Esophagus squamous epithelium (tissue), 5 donors: Measurements from ENCODE around the gene TP53I13. TPM values are rescaled to one million over a fixed set of nuclear protein-coding genes. Genes with fewer than 3 reads are reported as not detected.
A peak's percentile ranks its signal among the peaks of the same experiment; 100 is the strongest.

Experiments
- DNase-seq: peaks from one replicate; lab custom pipeline; 2025; lab: John Stamatoyannopoulos, UW
- H3K27ac ChIP-seq, 4 donors: fragments of 200-600 bp; sonication (generic); one replicate each; pipeline ENCODE4 v1.5.1; 2016 to 2019; ENCODE audit warnings: mild to moderate bottlenecking in 1 of 4
- H3K27me3 ChIP-seq, 4 donors: fragments of 200-600 bp; sonication (generic); 1 replicate in 3 of 4; 2 replicates in 1 of 4; pipeline versions ENCODE4 v1.5.1 to v1.6.0; 2017 to 2021; ENCODE audit warnings: antibody characterized with exemption in 1 of 4
- H3K36me3 ChIP-seq, 3 donors: fragments of 200-600 bp; sonication (generic); one replicate each; pipeline ENCODE4 v1.5.1; 2016 to 2019
- H3K4me1 ChIP-seq, 3 donors: fragments of 200-600 bp; sonication (generic); one replicate each; pipeline ENCODE4 v1.5.1; 2017 to 2019
- H3K4me3 ChIP-seq, 4 donors: fragments of 200-600 bp; sonication (generic); 1 replicate in 3 of 4; 2 replicates in 1 of 4; pipeline ENCODE4 v1.5.1; 2016 to 2019; ENCODE audit warnings: mild to moderate bottlenecking in 2 of 4, moderate library complexity in 1 of 4
- H3K9me3 ChIP-seq, 3 donors: fragments of 200-600 bp; sonication (generic); one replicate each; pipeline ENCODE4 v1.5.1; 2016 to 2019
- CTCF ChIP-seq, 6 experiments: fragments of 450-650 bp in 4 of 6; fragments of 200-600 bp in 2 of 6; sonication (generic) in 2 of 6; IDR thresholded peaks; one replicate each; pipeline ENCODE4 v1.5.1; 2016 to 2019; ENCODE audit warnings: antibody characterized with exemption in 6 of 6, mild to moderate bottlenecking in 4 of 6, moderate library complexity in 4 of 6
- POLR2A ChIP-seq, 4 donors: fragments of 450-650 bp; IDR thresholded peaks; one replicate each; pipeline ENCODE4 v1.6.1; 2017; ENCODE audit warnings: antibody characterized with exemption in 4 of 4, mild to moderate bottlenecking in 4 of 4, moderate library complexity in 3 of 4
- WGBS, 2 donors: methylation state at CpG; one replicate each; pipeline ENCODE4 v1.1.5; 2018; 5-methylcytosine and 5-hydroxymethylcytosine counted together
- intact Hi-C: fragments of 100-400 bp; cut with DNase I; formaldehyde crosslinking; loops from one replicate; pipeline ENCODE4 v1.15.0; 2022
- total RNA-seq, 4 donors: library from RNA; depleted of rRNA; stranded (reverse); fragments of >200 nt; gene quantifications; one replicate each; pipeline ENCODE4 v1.1.0, GENCODE V29; 2016
- donor health status: DM: yes; HTN: yes; CAD: no.

TP53I13 gene
- total RNA-seq, result 10 to 100 TPM; 11.8 to 34.9 (median 21.8) TPM

DNA sequence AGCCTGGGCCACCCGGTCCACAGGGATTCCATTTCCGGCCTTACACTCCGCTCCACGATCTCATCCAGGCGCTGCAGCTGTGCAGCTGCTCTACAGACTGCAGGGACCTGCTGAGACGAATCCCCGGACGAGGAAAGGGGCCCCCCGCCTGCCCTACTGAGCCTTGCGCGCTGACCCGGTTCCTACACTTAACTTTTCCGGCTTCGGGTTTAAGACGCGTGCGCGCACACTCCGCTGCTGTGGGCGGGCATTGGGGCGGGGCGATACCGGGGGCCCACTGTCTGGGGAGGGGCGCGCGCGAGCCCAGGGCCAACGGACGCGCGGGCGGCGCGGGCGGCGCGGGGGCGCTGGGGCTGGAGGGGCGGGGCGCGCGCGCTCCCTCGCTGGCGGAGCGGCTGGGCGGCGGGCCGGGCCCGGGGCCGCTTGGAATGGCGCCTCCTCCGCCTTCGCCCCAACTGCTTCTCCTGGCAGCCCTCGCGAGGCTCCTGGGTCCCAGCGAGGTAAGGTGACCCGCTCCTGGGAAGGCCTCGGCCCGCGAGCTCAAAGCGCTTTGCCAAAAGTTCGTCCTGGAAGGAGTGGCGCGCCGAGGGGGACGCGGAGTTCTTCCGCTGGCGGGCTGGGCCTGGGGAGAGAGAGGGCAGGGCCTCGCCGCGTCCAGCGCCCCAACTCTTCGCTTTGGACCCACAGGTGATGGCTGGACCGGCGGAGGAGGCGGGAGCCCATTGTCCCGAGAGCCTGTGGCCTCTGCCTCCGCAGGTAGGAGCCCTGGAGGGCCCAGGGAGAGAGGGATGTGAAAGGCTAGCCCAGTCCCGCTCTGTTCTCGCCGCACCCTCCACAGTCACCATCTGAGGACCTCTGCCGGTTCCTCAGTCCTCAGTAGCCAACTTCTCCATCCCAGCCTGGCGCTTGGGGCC lies at the start of gene TP53I13:
Gene TP53I13, plus strand, starts transcription at position 371 of the 914 bp plus-strand sequence. Its CDS starts 58 bp downstream, at position 429.
- peak within 1 kb of the TSS; percentile 79 to 93 (median 90) for H3K27ac ChIP-seq
- peak within 1 kb of the TSS; percentile 58 to 79 (median 70) for H3K4me3 ChIP-seq
- H3K27me3 ChIP-seq, result no peaks in the 10 kb centered on the region
- no peaks in the 10 kb centered on the region for H3K9me3 ChIP-seq
- DNase-seq, result peak; percentile 58
- H3K36me3 ChIP-seq, result peaks cover 0 to 10% (median 0%) of the 10 kb centered on the region in 3 donors
- H3K4me1 ChIP-seq, result peaks cover 24 to 89% (median 33%) of the 10 kb centered on the region in 3 donors
- intact Hi-C loops, result no loop called here
- 0 to 2% methylated on average over 8 to 31 of the region's 85 CpGs for WGBS, 2 donors
- TF ChIP-seq CTCF (IDR thresholded peaks at IDR 0.05) (no peak), POLR2A (IDR thresholded peaks at IDR 0.05) (peak in 3 of 4 donors; percentile 23 to 83 (median 45))

DNA sequence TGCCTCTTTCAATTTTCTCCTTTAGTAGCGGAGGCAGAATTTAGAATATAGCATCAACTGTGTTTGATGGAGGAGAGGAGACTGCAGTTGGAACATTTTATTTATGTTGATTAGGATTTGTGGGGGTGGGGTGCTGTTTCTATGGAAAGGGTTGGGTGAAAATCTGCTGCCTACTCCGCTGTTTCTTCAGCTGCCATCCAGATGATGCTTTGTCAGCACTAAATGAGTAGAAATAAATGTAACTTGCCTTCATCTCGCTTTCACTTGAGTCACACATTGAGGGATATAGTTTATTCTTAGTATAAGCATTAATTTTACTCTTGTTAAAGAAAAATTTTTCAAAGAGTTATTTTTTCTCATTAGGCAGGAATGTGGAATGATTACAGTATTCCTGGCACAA lies 43.8 kb upstream of the TP53I13 start:
- TF ChIP-seq CTCF (IDR thresholded peaks at IDR 0.05), result no peak
- TF ChIP-seq POLR2A (IDR thresholded peaks at IDR 0.05), result no peak
- H3K4me1 ChIP-seq, result no peaks in the 10 kb centered on the region
- H3K9me3 ChIP-seq, result no peaks in the 10 kb centered on the region
- no peak overlapping the region for H3K4me3 ChIP-seq
- WGBS, 2 donors, result 87 to 94% methylated on average over 3 of the region's 3 CpGs
- intact Hi-C loops, result no loop called here
- H3K27ac ChIP-seq, result no peak overlapping the region
- peaks cover 0 to 100% (median 21%) of the 10 kb centered on the region in 3 donors for H3K36me3 ChIP-seq
- no peaks in the 10 kb centered on the region for H3K27me3 ChIP-seq
- DNase-seq, result no peak

- Histone ChIP-seq H3K9me3 (no peaks in the 10 kb centered on the region), H3K36me3 (peaks cover 0 to 100% (median 18%) of the 10 kb centered on the region in 3 donors), H3K27me3 (no peaks in the 10 kb centered on the region), H3K27ac (no peak overlapping the region), H3K4me3 (no peak overlapping the region), H3K4me1 (no peaks in the 10 kb centered on the region)
- intact Hi-C loops, result no loop called here
- DNase-seq, result no peak
- 88 to 95% methylated on average over 3 of the region's 3 CpGs for WGBS, 2 donors
- TF ChIP-seq CTCF (IDR thresholded peaks at IDR 0.05), result no peak
- TF ChIP-seq POLR2A (IDR thresholded peaks at IDR 0.05), result no peak
Observed at GRCh38 chr17:29526322-29526721, 42.2 kb upstream of the TP53I13 start.

DNA sequence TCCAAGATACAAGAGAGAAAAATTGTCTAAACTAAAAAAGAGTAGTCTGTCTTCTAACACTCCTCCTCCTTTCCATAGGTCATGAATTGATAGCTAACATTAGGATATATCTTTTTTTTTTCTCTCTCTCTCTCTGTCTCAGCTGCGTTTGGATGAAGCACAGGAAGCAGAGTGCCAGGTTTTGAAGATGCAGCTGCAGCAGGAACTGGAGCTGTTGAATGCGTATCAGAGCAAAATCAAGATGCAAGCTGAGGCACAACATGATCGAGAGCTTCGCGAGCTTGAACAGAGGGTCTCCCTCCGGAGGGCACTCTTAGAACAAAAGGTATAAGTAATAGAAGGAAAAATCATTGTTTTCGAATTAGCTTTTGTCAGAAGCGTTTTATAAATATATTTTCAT lies 34.5 kb upstream of the TP53I13 start:
- TF ChIP-seq POLR2A (IDR thresholded peaks at IDR 0.05) (no peak), CTCF (IDR thresholded peaks at IDR 0.05) (no peak)
- WGBS, 2 donors, result 86 to 87% methylated on average over 8 of the region's 8 CpGs
- peaks cover 0 to 98% (median 24%) of the 10 kb centered on the region in 3 donors for H3K36me3 ChIP-seq
- intact Hi-C loops, result no loop called here
- no peak overlapping the region for H3K27ac ChIP-seq
- H3K4me1 ChIP-seq, result no peaks in the 10 kb centered on the region
- H3K4me3 ChIP-seq, result no peak overlapping the region
- DNase-seq, result no peak
- H3K27me3 ChIP-seq, result no peaks in the 10 kb centered on the region
- no peaks in the 10 kb centered on the region for H3K9me3 ChIP-seq

DNA sequence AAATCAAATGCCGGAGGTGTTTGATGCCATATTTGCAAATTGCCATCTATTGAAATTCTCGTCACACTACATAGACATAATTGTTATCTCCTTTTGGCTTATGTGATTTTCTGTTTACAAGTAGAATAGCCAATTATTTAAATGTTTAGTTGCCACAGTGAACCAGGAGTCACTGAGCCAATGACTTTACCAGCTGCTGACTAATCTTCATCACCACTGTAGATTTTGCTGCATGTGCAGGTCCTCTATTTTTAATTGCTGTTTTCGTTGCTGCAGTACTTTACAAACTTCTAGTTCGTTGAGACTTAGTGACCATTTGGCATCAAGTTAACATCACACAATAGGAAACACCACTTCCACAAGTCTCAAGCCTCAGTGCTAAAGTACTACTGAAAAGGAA lies 24.4 kb upstream of the TP53I13 start:
- TF ChIP-seq POLR2A (IDR thresholded peaks at IDR 0.05) (no peak), CTCF (IDR thresholded peaks at IDR 0.05) (no peak)
- Histone ChIP-seq H3K4me1 (no peaks in the 10 kb centered on the region), H3K36me3 (peaks cover 5 to 64% (median 10%) of the 10 kb centered on the region in 3 donors), H3K9me3 (no peaks in the 10 kb centered on the region), H3K27ac (no peak overlapping the region), H3K27me3 (no peaks in the 10 kb centered on the region), H3K4me3 (no peak overlapping the region)
- intact Hi-C loops, result loop anchor here (5.0 kb wide), 1 partner anchor 172 kb away; no protein-coding TSS in a partner anchor
- no peak for DNase-seq
- 75 to 90% methylated on average over 4 of the region's 4 CpGs for WGBS, 2 donors
